Measurements from ENCODE around the gene RESP18. TPM values are rescaled to one million over a fixed set of nuclear protein-coding genes. Genes with fewer than 3 reads are reported as not detected.

The RESP18 gene
- polyA plus RNA-seq, 2 of the 4 experiments (the other 2 are of a cell fraction): not detected

DNA sequence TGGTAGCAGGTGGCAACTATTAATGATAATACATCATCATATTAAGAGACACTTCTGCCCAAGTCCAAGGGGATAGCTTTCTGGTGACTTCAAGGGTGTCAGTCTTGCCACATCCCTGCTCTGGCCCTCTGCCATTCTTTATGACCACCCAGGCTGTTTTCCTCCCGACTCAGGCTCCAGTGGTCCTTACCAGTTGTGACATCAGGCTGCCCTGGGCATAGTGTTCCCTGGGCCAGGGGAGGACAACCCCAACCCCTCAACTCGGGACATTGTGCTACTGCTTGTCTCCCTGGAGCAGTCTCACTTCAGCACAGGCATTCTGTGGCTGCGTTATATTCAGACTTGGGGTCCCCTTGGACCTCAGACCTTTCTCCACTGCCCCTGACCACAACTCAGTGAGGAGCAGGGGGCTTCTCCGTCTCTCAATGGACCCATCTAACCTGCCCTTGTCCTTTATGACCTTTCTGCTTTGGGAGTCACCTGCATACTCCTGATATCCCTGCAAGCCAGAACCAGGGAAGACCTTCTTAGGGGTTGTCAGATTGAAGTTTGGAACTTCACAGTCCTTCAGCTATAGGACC lies 40.5 kb downstream of the RESP18 start:
- ATAC-seq: no peak
- 46% methylated on average over 4 of the region's 4 CpGs for WGBS (ENCODE audit: missing lambda C conversion rate)
- Histone ChIP-seq H3K4me2 (no peak overlapping the region), H3K9me3 (no peaks in the 10 kb centered on the region), H3K4me1 (peaks cover 26% of the 10 kb centered on the region), H3K4me3 (no peak overlapping the region), H3K27ac (no peak overlapping the region)
- no peak for DNase-seq (ENCODE audit: low read depth in 1 of 2, low spot score in 1 of 2)
- no peak for FAIRE-seq
- TF ChIP-seq, protein P1, sequence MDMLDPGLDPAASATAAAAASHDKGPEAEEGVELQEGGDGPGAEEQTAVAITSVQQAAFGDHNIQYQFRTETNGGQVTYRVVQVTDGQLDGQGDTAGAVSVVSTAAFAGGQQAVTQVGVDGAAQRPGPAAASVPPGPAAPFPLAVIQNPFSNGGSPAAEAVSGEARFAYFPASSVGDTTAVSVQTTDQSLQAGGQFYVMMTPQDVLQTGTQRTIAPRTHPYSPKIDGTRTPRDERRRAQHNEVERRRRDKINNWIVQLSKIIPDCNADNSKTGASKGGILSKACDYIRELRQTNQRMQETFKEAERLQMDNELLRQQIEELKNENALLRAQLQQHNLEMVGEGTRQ (IDR thresholded peaks at IDR 0.05): no peak
- TF ChIP-seq NPAS2 (CRISPR knock-in tag; IDR thresholded peaks at IDR 0.05; ENCODE audit: borderline replicate concordance) (no peak), EHF (CRISPR knock-in tag; IDR thresholded peaks at IDR 0.05) (no peak), ZSCAN20 (CRISPR knock-in tag; IDR thresholded peaks at IDR 0.05) (no peak), CHD4 (IDR thresholded peaks at IDR 0.05; ENCODE audit: borderline replicate concordance) (no peak), HOXA7 (CRISPR knock-in tag; IDR thresholded peaks at IDR 0.05) (no peak)
- ChIA-PET CTCF (interaction anchor here (1.8 to 16.3 kb wide), 9 partner anchors 8 to 233 kb away, joined by 5 to 540 read pairs (median 86); partner anchors contain the start of genes ABCB6, ANKZF1, ATG9A and CNPPD1), POLR2A (no interaction called here)

DNA sequence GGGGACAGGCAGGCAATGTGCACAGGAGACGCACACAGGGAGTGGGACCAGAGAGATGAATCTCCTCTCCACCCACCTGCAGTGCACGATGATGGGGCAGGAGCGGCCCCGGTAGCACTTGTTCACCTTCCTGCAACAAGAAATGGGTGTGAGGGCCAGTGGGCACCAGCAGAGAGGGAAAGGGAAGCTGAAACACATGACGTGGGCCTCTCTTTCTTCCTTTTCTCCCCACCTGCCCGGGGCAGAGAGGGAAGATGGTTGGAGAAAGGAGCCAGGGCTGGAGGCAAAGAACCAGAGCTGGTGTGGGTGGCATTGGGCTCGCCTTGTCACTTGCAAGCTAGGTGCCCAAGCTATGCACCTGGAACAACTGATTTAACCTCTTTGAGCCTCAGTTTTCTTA lies 41.1 kb downstream of the RESP18 start:
- POLR2A ChIA-PET: interaction anchor here (0.9 kb wide), 1 partner anchor 13 kb away, joined by 3 read pairs; the partner anchor contains the start of gene DNAJB2
- Histone ChIP-seq H3K4me1 (peaks cover 27% of the 10 kb centered on the region), H3K9me3 (no peaks in the 10 kb centered on the region), H3K4me3 (no peak overlapping the region), H3K27ac (no peak overlapping the region), H3K4me2 (no peak overlapping the region)
- ATAC-seq: no peak
- DNase-seq (ENCODE audit: low read depth in 1 of 2, low spot score in 1 of 2): no peak
- no peak for FAIRE-seq
- TF ChIP-seq, protein P2, sequence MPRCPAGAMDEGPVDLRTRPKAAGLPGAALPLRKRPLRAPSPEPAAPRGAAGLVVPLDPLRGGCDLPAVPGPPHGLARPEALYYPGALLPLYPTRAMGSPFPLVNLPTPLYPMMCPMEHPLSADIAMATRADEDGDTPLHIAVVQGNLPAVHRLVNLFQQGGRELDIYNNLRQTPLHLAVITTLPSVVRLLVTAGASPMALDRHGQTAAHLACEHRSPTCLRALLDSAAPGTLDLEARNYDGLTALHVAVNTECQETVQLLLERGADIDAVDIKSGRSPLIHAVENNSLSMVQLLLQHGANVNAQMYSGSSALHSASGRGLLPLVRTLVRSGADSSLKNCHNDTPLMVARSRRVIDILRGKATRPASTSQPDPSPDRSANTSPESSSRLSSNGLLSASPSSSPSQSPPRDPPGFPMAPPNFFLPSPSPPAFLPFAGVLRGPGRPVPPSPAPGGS (IDR thresholded peaks at IDR 0.05): no peak
- TF ChIP-seq POLR2A (IDR thresholded peaks at IDR 0.05; ENCODE audit: low read length) (no peak), GATA3 (IDR thresholded peaks at IDR 0.05; ENCODE audit: borderline replicate concordance) (no peak), NFE2L2 (conservative IDR thresholded peaks at IDR 0.05; ENCODE audit: low read length) (no peak), MYC (IDR thresholded peaks at IDR 0.05; ENCODE audit: borderline replicate concordance, low read length) (no peak), HOXB5 (CRISPR knock-in tag; IDR thresholded peaks at IDR 0.05) (no peak), ZFP36 (IDR thresholded peaks at IDR 0.05; ENCODE audit: borderline replicate concordance, partially characterized antibody) (no peak), NR3C1 (IDR thresholded peaks at IDR 0.05) (no peak), HDAC2 (IDR thresholded peaks at IDR 0.05) (no peak), CHD4 (IDR thresholded peaks at IDR 0.05; ENCODE audit: borderline replicate concordance) (no peak), NPAS2 (CRISPR knock-in tag; IDR thresholded peaks at IDR 0.05; ENCODE audit: borderline replicate concordance) (no peak), POLR2AphosphoS2 (conservative IDR thresholded peaks at IDR 0.05; ENCODE audit: low read length) (no peak), ZNF302 (CRISPR knock-in tag; IDR thresholded peaks at IDR 0.05) (no peak), JUNB (IDR thresholded peaks at IDR 0.05) (no peak), ZSCAN20 (CRISPR knock-in tag; IDR thresholded peaks at IDR 0.05) (no peak), SMC3 (IDR thresholded peaks at IDR 0.05) (no peak)
- TF ChIP-seq, protein P3, sequence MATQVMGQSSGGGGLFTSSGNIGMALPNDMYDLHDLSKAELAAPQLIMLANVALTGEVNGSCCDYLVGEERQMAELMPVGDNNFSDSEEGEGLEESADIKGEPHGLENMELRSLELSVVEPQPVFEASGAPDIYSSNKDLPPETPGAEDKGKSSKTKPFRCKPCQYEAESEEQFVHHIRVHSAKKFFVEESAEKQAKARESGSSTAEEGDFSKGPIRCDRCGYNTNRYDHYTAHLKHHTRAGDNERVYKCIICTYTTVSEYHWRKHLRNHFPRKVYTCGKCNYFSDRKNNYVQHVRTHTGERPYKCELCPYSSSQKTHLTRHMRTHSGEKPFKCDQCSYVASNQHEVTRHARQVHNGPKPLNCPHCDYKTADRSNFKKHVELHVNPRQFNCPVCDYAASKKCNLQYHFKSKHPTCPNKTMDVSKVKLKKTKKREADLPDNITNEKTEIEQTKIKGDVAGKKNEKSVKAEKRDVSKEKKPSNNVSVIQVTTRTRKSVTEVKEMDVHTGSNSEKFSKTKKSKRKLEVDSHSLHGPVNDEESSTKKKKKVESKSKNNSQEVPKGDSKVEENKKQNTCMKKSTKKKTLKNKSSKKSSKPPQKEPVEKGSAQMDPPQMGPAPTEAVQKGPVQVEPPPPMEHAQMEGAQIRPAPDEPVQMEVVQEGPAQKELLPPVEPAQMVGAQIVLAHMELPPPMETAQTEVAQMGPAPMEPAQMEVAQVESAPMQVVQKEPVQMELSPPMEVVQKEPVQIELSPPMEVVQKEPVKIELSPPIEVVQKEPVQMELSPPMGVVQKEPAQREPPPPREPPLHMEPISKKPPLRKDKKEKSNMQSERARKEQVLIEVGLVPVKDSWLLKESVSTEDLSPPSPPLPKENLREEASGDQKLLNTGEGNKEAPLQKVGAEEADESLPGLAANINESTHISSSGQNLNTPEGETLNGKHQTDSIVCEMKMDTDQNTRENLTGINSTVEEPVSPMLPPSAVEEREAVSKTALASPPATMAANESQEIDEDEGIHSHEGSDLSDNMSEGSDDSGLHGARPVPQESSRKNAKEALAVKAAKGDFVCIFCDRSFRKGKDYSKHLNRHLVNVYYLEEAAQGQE (IDR thresholded peaks at IDR 0.05): no peak
- TF ChIP-seq, protein P4, sequence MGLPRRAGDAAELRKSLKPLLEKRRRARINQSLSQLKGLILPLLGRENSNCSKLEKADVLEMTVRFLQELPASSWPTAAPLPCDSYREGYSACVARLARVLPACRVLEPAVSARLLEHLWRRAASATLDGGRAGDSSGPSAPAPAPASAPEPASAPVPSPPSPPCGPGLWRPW (IDR thresholded peaks at IDR 0.05): no peak
- TF ChIP-seq, protein P5, sequence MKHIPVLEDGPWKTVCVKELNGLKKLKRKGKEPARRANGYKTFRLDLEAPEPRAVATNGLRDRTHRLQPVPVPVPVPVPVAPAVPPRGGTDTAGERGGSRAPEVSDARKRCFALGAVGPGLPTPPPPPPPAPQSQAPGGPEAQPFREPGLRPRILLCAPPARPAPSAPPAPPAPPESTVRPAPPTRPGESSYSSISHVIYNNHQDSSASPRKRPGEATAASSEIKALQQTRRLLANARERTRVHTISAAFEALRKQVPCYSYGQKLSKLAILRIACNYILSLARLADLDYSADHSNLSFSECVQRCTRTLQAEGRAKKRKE (CRISPR knock-in tag; IDR thresholded peaks at IDR 0.05; ENCODE audit: low read depth): no peak
- TF ChIP-seq, protein P6, sequence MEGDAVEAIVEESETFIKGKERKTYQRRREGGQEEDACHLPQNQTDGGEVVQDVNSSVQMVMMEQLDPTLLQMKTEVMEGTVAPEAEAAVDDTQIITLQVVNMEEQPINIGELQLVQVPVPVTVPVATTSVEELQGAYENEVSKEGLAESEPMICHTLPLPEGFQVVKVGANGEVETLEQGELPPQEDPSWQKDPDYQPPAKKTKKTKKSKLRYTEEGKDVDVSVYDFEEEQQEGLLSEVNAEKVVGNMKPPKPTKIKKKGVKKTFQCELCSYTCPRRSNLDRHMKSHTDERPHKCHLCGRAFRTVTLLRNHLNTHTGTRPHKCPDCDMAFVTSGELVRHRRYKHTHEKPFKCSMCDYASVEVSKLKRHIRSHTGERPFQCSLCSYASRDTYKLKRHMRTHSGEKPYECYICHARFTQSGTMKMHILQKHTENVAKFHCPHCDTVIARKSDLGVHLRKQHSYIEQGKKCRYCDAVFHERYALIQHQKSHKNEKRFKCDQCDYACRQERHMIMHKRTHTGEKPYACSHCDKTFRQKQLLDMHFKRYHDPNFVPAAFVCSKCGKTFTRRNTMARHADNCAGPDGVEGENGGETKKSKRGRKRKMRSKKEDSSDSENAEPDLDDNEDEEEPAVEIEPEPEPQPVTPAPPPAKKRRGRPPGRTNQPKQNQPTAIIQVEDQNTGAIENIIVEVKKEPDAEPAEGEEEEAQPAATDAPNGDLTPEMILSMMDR (IDR thresholded peaks at IDR 0.05): no peak
- CTCF ChIA-PET: interaction anchor here (0.6 to 16.3 kb wide), 11 partner anchors 9 to 338 kb away, joined by 3 to 540 read pairs (median 56); partner anchors contain the start of genes ANKZF1, ATG9A, CNPPD1 and DNAJB2
- WGBS (ENCODE audit: missing lambda C conversion rate): 82% methylated on average over 7 of the region's 7 CpGs

Data from A549 (cell line).